Embryonic facial prominence (tissue), 1 donor: ENCODE measurements around the gene TGM1.
"Not testable (repeated sequence)": the region's sequence is repeated elsewhere in the genome, so short reads cannot be mapped to it uniquely, and the experiment has no call there.

Experiments
- DNase-seq: peaks from one replicate; pipeline ENCODE4 v3.0.0-alpha.2; 2016; ENCODE audit errors: extremely low spot score

Gene TGM1

DNA sequence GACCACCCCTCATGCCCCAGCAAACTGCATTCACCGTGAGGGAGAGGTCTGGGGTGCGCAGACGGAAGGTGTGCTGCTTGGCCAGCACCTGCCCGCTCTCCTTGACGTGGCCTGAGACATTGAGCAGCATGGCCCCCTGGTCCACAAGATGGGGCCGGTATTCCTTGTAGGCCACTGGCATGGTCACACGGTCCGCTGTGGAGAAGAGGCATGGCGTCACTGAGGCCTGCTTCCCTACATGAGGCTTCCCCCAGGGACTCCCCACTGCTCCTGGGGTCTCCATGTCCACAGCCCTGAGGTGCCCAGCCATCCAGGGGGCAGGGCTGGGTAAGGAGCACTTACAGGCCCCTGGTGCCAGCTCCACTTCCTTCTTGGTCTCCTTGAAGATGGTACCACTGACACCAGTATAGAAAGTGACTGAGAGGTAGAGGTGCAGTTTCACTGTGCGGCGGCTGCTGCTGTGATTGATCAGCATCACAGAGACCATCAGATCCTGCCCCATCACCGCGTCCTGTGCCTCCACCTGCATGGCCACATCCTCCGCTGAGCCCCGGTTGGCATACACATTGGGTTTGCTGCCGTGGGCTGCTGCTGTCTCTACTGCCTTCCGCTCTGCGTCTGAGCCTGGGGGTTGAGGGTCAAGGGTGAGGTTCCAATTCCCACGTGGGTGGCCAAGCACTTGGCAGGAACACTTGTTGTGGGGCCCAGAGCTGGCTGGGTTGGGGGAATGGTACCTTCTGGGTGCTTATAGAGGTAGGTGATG, 8.2 kb downstream of the TGM1 start:
- DNase-seq: no peak

DNA sequence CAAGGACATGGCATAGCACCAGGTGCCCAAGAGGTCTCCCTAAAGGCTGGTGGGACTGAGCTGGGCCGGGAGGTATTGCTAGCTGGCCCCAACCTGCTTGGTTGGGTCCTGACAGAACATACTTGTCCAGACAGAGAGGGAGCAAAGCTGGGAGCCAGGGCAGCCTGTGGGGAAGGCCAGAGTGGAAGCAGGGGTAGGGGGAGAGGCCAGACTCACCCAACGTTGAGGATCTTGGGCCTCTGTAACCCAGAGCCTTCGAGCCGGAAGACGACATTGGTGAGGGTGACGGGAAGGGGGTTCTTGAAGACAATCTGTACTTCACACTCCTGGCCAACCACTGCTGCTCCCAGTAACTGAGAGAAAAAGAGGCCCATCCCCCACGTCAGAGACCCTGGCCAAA, 9.0 kb downstream of the TGM1 start:
- no peak for DNase-seq

DNA sequence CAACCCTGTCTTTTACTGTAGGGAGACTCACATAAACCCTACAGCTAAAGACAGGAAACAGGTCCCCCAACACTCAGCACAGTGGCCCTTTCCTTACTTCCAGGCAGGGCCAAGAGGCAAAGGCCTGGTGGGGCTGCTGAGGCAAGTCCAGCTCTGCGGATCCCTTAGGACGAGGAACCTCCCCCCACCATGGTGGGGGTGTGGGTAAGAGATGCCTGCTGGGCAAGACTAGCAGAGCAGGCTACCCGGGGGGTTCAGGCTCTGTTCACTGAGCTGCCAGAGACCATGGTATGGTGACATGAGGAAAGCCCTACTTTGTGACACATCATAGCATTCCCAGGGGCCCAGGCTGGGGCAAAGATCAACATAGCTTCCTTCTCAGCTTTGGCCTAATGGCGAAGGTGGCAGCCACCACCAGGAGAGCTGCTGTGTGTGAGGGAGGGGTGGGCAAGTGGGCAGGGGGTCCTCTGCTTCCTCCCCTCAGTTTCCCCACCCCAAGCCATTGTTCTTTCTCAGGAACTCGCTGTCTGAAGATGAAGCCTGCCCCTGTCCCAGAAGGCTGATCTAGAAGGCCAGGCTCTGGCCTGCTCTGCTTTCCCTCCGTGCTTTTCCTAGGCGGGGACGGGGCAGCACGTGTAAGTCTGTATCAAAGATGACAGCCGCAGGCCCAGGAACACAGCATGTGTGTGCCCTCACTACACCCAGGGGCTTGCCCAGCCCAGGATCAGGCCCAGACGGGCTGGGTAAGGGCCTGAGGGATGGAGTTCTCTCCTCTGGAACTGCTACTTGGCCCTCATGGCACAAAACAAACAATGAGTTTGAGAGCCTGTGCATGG, 10.5 kb downstream of the TGM1 start:
- DNase-seq: no peak

- no peak for DNase-seq
Measured at GRCh38 chr14:24251880-24252288, 11.1 kb downstream of the TGM1 start.

GRCh38 chr14:24250354-24250753, 12.6 kb downstream of the TGM1 start:
- DNase-seq: no peak

- DNase-seq: no peak
Measured at GRCh38 chr14:24249230-24250021, 13.6 kb downstream of the TGM1 start.

DNA sequence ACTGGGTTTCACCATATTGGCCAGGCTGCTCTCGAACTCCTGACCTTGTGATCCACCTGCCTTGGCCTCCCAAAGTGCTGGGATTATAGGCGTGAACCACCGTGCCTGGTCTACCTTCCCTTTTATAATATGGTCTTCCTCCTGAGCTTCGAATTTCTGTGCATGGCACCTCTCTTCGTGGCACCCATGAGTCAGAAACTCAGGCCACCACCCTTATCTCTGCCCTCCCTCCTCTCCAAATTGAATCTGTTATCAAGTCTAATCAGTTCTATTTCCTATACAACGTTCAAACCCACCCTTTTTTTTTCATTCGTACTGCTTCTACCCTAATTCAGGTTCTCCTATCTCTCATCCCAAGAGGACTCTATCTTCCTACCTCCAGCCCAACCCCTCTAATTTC, 15.6 kb downstream of the TGM1 start:
- DNase-seq: no peak

GRCh38 chr14:24246765-24247212, 16.2 kb downstream of the TGM1 start:
- no peak for DNase-seq

DNA sequence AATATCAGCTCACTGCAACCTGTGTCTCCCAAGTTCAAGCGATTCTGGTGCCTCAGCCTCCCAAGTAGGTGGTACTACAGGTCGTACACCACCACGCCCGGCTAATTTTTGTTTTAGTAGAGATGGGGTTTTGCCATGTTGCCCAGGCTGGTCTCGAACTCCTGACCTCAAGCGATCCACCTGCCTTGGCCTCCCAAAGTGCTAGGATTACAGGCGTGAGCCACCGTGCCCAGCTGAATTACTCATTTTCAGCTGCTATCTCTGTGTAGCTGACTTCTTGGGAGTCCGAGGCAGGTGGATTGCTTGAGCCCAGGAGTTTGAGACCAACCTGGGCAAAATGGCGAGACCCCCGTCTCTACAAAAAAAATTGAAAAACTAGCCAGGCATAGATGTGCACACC, 17.6 kb downstream of the TGM1 start:
- DNase-seq: not testable (repeated sequence)

- DNase-seq: no peak
Measured at GRCh38 chr14:24243336-24243836, 19.6 kb downstream of the TGM1 start.

- DNase-seq: peak; percentile 99
Measured at GRCh38 chr14:24241829-24242443, 21.0 kb downstream of the TGM1 start.

DNA sequence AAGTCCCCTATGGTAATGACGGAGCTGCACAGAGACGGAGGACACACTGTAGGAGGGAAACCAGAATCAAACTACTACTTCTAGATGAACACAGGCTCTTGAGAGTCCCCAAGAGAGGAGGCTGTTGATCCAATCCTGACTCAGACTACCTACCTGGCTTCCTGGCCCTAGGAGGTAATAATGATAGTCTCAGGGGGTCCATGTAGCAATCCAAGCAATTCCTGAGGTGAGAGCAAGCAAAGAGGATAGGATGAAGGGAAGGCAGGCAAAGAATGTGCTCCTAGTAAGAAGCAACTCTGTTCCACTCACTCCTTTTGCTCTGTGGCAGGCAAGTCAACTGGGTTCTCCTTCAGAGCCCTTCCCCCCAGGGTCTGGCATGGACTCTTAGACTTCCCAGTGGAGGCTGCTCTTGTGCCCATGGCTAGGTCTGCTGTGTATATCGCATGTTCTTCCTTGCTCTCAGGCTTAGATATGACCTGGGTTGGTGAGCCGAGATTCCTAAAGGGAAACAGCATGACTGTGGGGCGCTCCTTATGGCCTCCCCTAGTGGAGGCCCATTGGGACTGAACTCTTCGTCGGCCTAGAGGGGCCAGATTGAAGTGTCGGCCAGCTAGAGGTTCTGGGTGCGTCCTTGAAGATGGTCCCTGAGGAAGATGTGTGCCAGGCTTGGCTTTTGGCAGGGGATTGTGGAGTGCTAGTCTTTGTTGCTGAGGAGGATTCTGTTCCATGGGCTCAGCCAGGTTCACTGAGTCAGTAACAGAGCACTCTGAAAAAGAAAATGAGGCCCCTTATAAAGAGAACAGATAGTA, 22.7 kb downstream of the TGM1 start:
- no peak for DNase-seq

DNA sequence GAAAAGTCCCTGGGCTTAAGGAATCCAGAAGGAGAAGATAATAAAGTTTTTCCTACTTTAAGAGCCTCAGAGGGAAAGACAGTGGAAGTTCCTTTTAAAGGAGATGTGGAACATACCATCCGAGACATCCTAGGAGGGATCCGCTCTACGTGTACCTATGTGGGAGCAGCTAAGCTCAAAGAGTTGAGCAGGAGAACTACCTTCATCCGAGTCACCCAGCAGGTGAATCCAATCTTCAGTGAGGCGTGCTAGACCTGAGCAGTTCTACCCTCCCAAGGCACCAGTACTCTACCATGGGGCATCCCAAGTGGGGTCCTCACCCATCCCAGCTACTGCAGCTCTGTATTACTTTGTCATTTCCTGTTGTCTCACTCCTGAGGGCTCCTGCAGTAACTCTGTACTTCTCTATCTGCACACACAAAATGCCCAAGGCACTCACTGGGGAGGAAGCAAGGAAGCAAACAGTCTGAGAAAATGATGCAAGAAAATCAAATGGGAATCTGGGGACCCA, 24.4 kb downstream of the TGM1 start:
- DNase-seq: no peak

GRCh38 chr14:24238123-24238522, 24.9 kb downstream of the TGM1 start:
- DNase-seq: no peak

- DNase-seq: no peak
Measured at GRCh38 chr14:24237463-24237955, 25.5 kb downstream of the TGM1 start.

DNA sequence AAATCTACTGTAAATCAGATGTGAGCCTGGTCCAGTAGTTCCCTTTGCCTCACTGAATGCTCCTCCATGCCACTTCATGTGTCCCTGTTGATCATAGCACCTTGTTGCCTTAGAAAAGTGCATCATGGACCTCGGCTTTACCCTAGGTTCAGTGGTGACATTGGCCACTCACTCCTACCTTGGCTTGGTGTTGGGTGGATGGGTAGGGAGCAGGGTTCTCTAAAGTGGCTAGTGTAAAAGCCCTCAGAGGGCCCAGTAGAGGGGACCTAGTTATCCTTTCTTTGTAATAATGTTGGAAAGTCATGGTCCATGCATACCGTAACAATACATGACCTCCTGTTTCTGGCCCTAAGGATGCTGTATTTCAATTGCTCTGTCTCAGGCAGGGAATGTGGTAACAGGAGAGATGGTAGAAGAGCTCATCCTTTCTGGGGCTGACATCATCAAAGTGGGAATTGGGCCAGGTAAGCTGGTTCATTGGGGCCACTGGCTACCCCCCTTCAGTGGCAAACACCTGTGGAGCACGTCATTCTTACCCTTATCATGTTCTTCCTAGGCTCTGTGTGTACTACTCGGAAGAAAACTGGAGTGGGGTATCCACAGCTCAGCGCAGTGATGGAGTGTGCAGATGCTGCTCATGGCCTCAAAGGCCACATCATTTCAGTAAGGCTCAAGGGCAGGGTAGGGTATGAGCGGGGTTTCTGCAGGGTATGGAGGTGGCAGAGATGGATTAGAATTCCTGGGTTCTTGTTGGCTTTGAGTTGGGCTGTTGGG, 26.1 kb downstream of the TGM1 start:
- DNase-seq: no peak

GRCh38 chr14:24235804-24236688, 26.9 kb downstream of the TGM1 start:
- no peak for DNase-seq
